HepG2 (cell line): ENCODE results near the gene ZNF506. TPM values are rescaled to one million over a fixed set of nuclear protein-coding genes. Genes with fewer than 3 reads are reported as not detected.

Source experiments
- ARID3A ChIP-seq: IDR thresholded peaks from 2 replicates; pipeline ENCODE4 v1.6.1; 2012; ENCODE audit warnings: low read depth, low read length, improper control_type of control experiment
- ATF3 ChIP-seq: sonication (generic); formaldehyde crosslinking; IDR thresholded peaks from 2 replicates; pipeline ENCODE4 v1.4.0; 2020; ENCODE audit warnings: missing genetic modification reagents
- CENPBD1 ChIP-seq: sonication (generic); formaldehyde crosslinking; IDR thresholded peaks from 2 replicates; pipeline ENCODE4 v1.8.0; 2022; ENCODE audit warnings: missing genetic modification reagents, low read depth, mild to moderate bottlenecking, borderline replicate concordance
- EHMT2 ChIP-seq: fragments of 200-600 bp; sonication (generic); IDR thresholded peaks from 2 replicates; pipeline ENCODE4 v1.7.0; 2017; ENCODE audit warnings: antibody characterized with exemption, low read depth, low read length, borderline replicate concordance
- FOSL2 ChIP-seq: sonication (generic); formaldehyde crosslinking; IDR thresholded peaks from 2 replicates; pipeline ENCODE4 v1.4.0; 2020; ENCODE audit warnings: missing genetic modification reagents
- GMEB2 ChIP-seq: IDR thresholded peaks from 2 replicates; pipeline ENCODE4 v1.6.1; 2016; ENCODE audit warnings: missing biosample characterization, missing genetic modification reagents, low read depth
- GPN1 ChIP-seq: sonication (generic); formaldehyde crosslinking; IDR thresholded peaks from 2 replicates; pipeline ENCODE4 v1.5.1; 2020; ENCODE audit warnings: missing genetic modification reagents, borderline replicate concordance
- SALL2 ChIP-seq: sonication (generic); formaldehyde crosslinking; IDR thresholded peaks from 2 replicates; pipeline ENCODE4 v1.8.1; 2023; ENCODE audit warnings: mild to moderate bottlenecking, missing genetic modification reagents, inconsistent platforms
- SNAPC4 ChIP-seq: sonication (generic); formaldehyde crosslinking; IDR thresholded peaks from 2 replicates; pipeline ENCODE4 v1.4.0; 2020; ENCODE audit warnings: mild to moderate bottlenecking, missing genetic modification reagents
- SP5 ChIP-seq: IDR thresholded peaks from 2 replicates; pipeline ENCODE4 v1.6.1; 2016; ENCODE audit warnings: low read depth, borderline replicate concordance
- TEF ChIP-seq: sonication (generic); formaldehyde crosslinking; IDR thresholded peaks from 2 replicates; pipeline ENCODE4 v1.5.0; 2020; ENCODE audit warnings: missing genetic modification reagents
- ZFP1 ChIP-seq: IDR thresholded peaks from 2 replicates; pipeline ENCODE4 v1.6.1; 2016
- ZNF276 ChIP-seq: sonication (generic); formaldehyde crosslinking; IDR thresholded peaks from 2 replicates; pipeline ENCODE4 v1.4.0; 2020; ENCODE audit warnings: mild to moderate bottlenecking, low read depth, missing genetic modification reagents
- ZSCAN22 ChIP-seq: sonication (generic); formaldehyde crosslinking; IDR thresholded peaks from 2 replicates; pipeline ENCODE4 v1.4.0; 2020; ENCODE audit warnings: mild to moderate bottlenecking, missing genetic modification reagents
- polyA plus RNA-seq, 8 experiments: library from polyadenylated mRNA; depleted of rRNA in 3 of 8; stranded (reverse) in 7 of 8; unstranded in 1 of 8; fragments of >200 nt; fragmentation: Illumina TruSeq in 4 of 8; extraction: Trizol in 4 of 8; gene quantifications; 2 replicates each; pipeline versions ENCODE4 v1.2.1 to v1.2.3, GENCODE V29; 2011 to 2016; ENCODE audit warnings: low read depth in 4 of 8, missing spikeins in 1 of 8, mixed read lengths in 1 of 8; ENCODE audit not compliant: insufficient read depth in 1 of 8
- total RNA-seq, 5 experiments: library from RNA; depleted of rRNA; stranded (reverse); fragments of >200 nt; fragmentation: Illumina TruSeq; extraction: Trizol; gene quantifications; 2 replicates each; pipeline ENCODE4 v1.2.3, GENCODE V29; 2016; ENCODE audit warnings: low read depth in 1 of 5

Gene ZNF506
- total and polyA plus RNA-seq, 2 of the 13 experiments (the other 11 are each of a cell fraction or from before 2014, with no cell fraction given), result not detected

GRCh38 chr19:19865750-19866610 lies 44.4 kb upstream of the ZNF506 start, which contains the start of gene ZNF253 (continued):
- TF ChIP-seq SNAPC4 (CRISPR knock-in tag) (no peak), ATF3 (CRISPR knock-in tag) (no peak), EHMT2 (no peak), FOSL2 (CRISPR knock-in tag) (no peak), GMEB2 (CRISPR knock-in tag) (no peak), SALL2 (CRISPR knock-in tag) (no peak), ZSCAN22 (CRISPR knock-in tag) (0 out of 2 replicates have a peak, but pooled peaks have one; percentile 18), ZFP1 (CRISPR knock-in tag) (no peak), ZNF276 (CRISPR knock-in tag) (no peak), GPN1 (no peak), SP5 (no peak), ARID3A (peak; percentile 19; the same call in 1 of the 2 replicates), TEF (peak; percentile 14; the same call in 1 of the 2 replicates), CENPBD1 (CRISPR knock-in tag) (no peak)
